ENCODE results near the gene CCDC158.
"Not testable (repeated sequence)": the region's sequence is repeated elsewhere in the genome, so short reads cannot be mapped to it uniquely, and the experiment has no call there.

CCDC158 gene

DNA sequence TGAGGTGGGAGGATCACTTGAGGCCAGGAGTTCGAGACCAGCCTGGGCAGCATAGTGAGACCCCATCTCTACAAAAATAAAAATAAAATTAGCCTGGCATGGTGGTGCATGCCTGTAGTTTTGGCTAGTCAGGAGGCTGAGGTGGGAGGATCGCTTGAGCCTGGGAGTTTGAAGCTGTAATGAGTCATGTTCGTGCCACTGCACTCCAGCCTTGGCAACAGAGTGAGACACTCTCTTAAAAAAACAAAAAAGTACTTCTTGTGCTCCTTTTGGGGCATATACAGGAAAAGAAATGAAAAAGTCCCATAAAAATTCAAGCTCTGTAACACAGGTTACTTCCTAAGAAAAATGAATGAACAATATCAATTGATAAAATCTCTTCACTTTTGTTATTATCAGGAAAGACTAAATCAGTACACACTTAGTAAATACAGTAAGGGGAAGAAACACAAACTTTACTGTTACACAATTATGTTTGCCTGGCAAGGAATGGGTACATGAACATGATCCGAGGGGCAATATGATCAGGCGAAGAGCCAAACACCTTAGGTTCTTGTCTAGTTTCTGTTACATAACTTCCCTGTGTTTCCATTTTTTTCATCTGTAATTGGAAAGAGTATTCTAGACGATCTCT, 46.9 kb downstream of the CCDC158 start:
- no peak for DNase-seq (ENCODE audit: low spot score)

DNA sequence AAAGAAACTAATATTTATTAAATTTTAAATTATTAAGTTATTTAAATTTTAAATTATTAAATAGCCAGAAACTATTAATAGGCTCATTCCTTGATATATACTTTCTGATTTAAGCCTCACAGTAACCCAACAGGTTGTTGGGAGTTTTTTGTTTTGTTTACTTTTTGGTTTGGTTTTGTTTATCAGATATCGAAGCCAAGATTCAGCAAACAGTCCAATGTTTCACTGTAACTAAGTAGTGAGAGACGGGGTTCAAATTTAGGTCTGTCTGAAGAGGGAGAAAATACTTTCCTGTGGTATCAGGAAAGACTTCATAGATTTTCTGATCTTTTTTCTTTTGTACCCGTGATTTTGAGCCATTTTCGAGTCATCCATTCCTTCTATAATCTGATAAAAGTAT, 54.2 kb downstream of the CCDC158 start:
- no peak for DNase-seq (ENCODE audit: low spot score)

DNA sequence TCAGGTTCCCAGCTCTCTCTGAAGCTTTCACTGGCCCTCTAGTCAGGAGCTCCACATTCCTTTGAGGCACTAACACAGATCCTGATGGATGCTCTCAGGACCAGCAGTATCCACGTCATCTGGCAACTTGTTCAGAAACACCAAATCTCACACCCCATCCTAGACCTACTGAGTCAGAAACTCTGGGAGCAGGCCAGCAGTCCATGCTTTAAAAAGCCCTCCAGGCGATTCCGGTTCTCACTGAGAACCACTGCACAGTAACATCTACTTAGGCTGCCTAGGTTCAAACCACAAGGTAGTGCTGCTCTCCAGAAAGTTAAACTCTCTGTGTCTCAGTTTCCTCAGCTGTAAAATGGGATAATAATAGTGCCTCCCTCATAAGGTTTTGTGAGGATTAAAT, 55.3 kb downstream of the CCDC158 start:
- no peak for DNase-seq (ENCODE audit: low spot score)

DNA sequence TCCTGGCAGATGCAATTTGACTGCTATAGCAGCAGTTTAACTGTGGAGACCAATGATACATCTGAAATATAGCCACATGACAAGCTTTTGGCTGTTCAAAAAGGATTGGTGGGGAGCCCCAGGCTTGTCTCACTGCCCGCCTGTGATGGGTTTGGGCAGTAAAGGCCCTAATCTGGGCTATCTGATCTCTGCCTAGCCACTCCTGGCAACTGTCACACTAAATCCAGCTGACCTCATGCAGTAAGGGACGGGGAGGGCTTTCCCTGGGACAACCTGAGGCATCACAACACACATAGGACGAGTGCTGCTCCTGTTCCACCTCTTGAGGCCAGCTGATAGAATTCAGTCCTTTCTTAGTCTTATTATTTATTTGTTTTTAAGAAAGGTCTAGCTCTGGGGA, 56.2 kb downstream of the CCDC158 start:
- no peak for DNase-seq (ENCODE audit: low spot score)

DNA sequence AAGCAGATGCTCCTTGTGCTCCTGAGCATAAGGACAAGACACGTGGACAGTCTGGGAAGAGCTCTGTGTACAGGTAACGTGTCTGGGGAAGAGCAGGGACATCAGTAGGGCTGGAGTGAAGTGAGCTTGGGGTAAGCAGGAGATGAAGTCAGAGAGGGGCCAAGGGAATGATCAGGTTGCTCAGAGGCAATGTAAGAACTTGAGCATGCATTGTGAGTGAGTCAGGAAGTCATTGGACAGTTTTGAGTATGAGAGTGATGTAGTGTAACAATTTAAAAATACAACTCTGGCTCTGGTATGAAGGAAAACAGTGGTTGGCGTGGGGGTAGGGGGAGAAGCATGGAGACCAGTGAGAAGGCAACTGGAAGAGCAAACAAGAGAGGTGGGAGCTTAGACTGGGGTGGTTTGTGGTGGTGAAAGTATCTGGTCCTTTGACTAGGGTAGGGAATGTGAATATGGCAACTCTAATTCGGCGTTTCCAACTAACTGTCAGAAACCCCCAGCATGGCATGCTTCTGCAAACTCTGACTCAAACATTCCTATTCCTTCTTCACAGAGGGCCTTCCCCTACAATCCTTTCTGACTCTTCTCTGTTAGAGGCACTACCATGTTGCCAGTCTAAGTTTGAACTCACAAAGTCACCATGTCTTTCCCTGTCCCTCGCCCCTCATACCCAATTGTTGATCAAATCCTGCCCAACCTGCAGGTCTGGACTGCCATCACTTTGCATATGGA, 57.2 kb downstream of the CCDC158 start:
- no peak for DNase-seq (ENCODE audit: low spot score)

DNA sequence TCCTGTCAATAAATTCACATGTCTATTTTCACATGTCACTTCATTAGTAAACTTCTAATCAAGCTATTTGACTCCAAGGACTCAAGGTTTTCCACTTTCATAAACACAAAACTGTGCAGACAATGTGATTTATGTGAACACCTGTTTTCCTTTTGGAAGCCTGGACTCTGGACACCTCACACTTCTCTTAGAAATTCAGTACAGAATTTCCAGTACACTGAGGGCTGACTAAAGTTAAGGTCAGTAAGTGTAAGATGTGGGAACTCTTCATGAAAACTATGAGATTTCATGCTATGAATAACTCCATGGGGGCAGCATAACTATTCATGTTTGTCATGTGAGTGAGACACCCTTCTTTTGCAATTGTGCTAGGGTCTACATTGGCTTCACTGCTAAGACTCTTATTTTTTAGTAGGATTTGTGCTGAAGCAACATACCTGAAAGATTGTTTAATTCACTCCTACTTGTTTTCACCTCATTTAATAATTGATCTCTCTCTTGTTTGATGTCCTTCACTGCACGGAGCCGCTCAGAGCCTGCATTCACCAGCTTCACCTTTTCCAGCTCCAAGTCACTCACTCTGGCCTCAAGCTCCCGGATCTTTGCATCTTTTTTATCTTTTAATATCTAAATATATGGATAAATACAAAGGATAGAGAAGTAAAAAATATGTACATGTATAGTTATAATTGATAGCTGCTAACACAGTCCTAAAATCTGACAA, 59.1 kb downstream of the CCDC158 start:
- DNase-seq (ENCODE audit: low spot score): no peak

DNA sequence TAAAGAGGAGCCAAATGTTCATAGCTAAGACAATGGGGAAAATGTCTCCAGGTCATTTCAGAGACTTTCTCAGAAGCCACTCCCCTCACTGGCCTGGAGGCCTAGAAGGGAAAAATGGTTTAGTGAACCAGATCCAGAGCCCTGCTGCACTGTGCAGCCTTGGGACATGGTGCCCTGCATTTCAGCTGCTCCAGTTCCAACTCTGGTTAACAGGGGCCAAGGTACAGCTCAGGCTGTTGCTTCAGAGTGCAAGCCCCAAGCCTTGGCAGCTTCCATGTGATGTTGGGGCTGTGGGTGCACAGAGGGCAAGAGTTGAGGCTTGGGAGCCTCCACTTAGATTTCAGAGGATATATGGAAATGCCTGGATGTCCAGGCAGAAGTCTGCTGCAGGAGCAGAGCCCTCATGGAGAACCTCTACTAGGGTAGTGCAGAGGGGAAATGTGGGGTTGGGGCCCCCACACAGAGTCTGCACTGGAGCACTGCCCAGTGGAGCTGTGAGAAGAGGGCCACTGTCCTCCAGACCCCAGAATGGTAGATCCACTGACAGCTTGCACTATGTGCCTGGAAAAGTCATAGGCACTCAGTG, 61.0 kb downstream of the CCDC158 start:
- not testable (repeated sequence) for DNase-seq (ENCODE audit: low spot score)

DNA sequence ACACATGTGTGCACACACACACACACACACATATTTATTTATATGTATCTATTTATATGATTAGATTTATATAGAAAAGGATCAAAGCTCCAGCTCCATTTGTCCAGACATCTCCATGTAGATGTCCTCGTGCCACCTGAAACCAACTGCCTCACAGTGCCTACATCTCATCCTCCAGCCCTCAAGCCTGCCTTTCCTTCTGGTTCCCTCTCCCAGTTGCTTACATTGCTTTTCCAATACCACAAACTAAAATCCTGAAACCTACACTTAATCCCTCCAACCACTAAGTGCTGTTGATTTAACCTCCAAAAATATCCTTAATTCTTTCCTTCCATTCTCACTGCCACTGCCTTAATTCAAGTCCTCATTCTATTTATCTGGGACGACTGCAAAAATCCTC, 63.0 kb downstream of the CCDC158 start:
- no peak for DNase-seq (ENCODE audit: low spot score)

DNA sequence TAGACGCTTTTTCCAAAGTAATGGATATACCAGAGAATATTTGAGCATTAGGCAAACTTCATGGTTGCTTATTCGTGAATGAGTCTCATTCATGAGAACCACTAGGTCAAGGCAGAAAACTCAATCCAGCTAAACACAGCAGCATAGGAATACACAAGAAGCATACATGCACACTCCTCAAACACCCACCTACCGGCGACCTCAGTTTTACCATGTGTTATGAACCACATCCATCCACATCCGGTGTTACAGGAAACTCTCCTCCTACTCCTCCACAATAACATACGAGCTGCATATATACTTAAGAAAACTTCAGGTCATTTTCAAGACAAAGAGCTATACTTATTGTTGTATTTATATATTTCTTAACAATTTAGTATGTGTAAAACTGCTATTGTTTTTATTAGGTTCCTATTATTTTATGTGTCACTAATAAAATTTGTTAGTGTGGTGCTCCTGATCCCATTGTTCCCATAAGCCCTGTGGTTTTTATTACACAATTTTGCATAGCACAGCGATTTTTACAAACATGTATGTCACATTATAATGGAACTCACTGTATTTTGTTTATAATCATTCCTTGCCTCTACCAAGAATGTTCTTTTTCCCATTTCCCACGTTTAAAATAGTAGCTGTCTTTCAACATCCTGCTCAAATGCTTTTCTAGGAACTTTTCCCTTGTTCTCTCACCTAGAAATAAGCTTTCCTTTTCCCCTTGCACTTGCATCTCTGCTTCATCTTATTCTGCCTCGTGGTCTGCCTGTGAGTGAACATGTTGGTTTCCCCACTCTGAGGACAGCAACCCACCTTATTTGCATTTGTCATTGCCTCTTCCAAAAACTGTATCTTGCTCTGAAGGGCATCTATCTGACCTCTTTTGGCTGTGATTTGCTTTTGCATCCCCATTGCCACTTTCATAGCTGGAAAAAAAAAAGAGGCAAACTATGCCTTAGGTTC, 66.1 kb downstream of the CCDC158 start:
- DNase-seq (ENCODE audit: low spot score): no peak

DNA sequence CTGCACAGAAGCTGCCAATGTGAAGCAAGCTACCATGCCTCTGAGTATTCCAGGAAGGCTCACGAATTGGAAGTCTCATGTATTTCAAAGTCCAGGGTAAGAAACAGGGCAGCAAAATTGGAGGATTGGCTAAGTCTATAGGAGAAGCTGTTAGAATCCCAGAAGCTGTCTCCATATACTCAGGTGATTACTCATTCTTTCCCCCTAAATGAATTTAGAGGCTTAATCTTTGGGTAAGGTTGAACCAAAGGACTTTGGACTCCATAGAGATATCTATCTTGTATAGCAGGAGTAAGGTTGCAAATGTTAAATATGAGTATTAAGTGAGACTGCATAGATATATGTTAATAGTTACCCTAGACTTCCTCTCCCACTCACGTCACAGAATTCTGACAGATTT, 78.1 kb downstream of the CCDC158 start:
- no peak for DNase-seq (ENCODE audit: low spot score)

DNA sequence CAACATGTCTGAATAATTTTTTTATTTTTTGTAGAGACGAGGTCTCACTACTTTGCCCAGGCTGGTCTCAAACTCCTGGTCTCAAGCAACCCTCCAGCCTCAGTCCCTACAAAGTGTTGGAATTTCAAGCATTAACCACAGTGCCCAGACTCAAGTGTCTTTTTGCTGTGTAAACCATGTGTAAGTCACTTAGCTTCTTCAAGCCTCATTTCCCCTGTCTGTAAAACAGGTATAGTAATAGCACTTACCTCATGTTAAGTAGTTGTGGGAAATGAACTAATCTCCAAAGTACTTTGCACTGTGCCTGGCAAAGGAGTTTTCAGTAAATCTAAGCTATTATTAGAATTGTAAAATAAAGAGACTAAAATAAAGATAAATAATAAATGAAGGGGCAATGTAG, 78.8 kb downstream of the CCDC158 start:
- DNase-seq (ENCODE audit: low spot score): no peak

DNA sequence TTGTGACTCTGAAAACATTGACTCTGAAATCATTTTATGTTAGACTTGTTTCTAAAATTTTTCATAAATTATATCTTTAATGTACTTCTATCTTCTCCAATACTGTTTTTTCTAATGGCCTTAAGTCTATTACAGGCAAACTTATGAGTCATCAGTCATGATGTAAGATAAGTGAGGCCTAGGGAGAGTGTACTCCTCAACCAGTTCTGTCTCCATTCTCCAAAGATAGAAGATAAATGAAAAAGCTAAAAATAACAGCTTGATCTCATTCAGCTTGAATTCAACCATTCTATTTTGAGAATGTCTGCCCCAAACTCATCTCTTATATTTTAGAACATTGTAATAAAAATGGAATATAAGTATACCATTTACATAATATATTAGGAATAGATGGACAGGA, 79.9 kb downstream of the CCDC158 start:
- DNase-seq (ENCODE audit: low spot score): no peak

DNA sequence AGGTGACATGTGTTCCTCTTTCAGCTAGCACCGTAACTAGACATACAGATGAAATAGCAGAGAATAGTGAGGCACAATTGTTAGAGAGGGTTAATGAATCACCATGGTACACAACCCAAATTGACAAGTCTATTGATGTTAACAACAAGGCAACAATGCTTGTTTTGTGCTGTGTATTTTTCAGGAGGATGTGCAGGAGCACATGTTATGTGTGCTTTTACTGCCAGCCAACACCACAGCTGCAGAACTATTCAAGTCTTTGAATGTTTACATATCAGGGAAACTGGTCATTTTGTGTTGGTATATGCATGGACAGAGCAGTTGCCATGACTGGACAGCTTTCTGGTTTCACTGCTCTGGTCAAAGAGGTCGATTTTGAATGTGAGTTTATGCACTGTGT, 81.6 kb downstream of the CCDC158 start:
- no peak for DNase-seq (ENCODE audit: low spot score)

DNA sequence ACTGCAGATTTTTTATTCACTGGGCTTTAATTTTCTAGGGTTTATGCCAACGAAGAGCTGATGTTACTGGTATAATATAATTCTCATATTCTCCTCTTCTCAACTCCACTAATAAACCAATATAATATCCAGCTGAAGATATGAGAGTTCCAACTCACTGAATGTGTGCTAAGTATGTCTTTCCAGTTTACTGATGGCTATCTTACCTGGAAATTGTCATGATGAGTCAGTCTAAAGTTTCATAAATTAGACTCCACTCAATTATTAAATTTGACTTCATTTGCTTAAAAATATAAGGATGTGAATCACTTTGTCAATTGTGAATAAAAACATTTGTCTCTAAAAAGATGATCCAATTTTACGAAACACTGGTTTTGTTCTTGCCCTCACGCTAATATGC, 86.1 kb downstream of the CCDC158 start:
- no peak for DNase-seq (ENCODE audit: low spot score)

DNA sequence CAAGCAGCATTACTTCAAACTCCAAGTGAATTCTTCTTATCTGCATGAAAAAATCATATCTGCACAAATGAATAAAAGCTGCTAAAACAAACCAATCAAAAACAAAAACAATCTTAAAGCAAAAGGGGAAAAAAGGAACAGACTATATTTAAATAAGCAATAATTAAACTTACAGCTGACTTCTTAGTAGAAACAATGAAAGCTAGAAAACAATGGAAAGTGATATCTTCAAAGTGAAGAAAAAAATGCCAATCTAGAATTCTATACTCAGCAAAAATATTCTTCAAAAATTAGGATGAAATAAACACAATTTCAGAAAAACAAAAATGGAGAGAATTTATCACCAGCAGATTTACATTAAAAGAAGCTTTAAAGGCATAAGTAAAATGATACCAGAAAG, 94.4 kb downstream of the CCDC158 start:
- DNase-seq (ENCODE audit: low spot score): no peak

DNA sequence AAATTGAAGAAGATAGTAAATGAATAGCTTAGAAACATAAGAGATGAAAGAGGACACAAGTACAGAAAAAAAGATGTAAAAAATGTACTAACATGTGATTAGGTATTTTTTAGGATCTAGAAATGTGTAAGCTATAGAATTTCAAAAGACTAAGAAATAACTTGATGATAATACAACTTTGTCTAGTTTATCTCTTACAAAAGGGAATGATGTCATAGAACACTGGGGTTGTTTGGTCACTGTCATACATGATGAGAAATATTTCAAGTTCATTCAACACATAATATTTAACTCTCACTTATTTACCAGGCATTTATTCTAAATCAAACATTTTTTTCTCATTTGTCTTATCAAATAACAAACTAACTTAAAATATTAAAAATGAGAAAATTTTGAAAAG, 95.9 kb downstream of the CCDC158 start:
- no peak for DNase-seq (ENCODE audit: low spot score)

DNA sequence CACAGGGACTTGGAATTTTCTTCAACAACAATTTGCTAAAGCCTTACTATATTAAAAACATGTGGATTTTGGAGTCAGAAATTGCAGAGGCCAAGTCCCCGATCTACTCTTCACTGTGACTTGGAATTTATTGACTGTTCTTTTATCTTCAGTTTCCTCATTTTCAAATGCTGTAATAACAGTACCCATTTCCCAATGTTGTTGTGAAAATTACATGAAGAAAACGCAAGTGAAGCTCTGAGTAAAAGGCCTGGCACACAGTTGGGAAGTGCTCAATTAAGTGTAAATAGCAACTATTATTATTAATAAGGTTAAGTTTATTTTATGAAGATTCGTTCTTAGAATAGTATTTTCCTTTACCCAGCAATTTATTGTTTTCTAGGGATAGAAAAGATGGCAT, 98.7 kb downstream of the CCDC158 start:
- no peak for DNase-seq (ENCODE audit: low spot score)

DNA sequence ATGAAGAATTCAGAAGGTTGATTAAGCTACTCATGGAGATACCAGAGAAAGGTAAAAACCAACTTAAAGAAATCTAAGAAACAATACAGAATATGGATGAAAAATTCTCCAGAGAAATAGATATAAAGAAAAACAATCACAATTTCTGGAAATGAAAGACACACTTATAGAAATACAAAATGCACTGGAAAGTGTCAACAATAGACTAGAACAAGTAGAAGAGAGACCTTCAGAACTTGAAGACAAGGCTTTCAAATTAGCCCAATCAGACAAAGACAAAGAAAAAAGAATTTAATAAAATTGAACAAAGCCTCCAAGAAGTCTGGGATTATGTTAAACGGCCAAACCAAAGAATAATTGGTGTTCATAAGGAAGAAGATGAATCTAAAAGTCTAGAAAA, 104.8 kb downstream of the CCDC158 start:
- DNase-seq (ENCODE audit: low spot score): no peak

DNA sequence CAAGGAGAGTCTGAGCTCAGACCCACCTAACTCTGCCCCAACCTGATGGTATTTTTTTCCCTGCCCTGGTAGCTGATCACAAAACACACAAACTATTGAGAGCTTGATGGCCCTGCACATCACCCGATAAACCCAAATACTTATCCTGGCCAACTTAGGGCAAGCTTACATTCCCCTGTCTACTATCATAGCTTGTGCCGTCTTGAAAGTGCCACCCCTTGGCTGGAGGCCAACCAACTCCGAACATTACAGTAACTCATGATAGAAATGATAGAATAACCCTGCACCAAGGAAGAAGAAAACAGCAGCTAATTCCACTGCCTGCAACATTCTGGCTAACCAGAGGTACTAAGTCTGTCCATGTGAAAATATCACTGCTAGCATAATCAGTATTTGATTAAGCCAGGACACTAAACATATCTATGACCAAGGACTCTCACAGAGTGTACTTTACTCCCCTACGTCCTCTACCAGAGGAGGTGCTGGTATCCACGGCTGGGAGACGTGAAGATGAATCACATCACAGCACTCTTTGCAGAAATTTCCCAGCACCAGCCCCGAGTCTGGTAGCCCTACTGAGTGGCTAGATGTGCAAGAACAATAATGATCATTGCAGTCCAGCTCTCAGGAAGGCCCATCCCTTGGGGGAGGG, 105.5 kb downstream of the CCDC158 start:
- DNase-seq (ENCODE audit: low spot score): no peak

DNA sequence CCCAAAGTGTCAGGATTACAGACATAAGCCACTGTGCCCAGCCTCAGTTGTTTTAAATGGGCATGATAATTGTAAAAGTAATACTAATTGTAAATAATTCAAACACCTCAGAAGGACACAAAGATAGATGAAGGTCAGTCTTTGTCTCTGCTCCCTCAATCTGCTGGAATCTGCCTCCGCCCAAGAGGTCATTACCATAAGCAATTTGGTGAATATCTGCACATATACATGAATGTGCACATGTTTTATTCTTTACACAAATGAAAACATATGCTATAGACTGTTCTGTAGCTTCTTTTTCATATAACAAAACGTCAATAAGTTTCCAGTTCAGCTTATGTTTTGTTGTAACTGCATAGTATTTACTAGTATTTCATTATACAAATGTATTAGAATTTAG, 107.4 kb downstream of the CCDC158 start:
- DNase-seq (ENCODE audit: low spot score): no peak

DNA sequence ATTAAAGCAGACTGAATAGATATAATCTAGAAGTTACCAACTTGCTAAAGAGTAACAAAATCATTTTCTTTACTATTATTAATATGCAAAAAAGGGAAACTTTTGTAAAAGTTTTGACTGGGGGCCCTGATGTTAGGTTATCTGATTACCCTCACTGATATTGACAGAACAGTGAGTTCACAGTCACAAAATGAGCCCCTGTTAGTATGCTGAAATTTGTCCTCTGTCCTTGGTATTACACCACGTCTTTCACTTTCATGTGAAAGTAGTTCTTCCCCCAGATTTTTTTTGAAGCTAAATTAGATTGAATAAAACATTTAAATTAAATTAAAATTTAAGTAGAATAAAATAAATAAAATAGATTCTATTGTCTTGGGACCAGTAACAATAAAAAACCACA, 108.5 kb downstream of the CCDC158 start:
- DNase-seq (ENCODE audit: low spot score): no peak

All from hematopoietic multipotent progenitor cell treated with erythropoietin and hydrocortisone succinate and interleukin-3 and kit ligand, for 17 days (in vitro differentiated cells).